ENCODE data around the gene KCNJ18.
"Not testable (repeated sequence)": the region's sequence is repeated elsewhere in the genome, so short reads cannot be mapped to it uniquely, and the experiment has no call there.

The KCNJ18 gene

GRCh38 chr17:21671871-21672270 lies 20.5 kb upstream of the KCNJ18 start:
- DNase-seq: not testable (repeated sequence)

GRCh38 chr17:21673451-21674241 lies 18.7 kb upstream of the KCNJ18 start:
- not testable (repeated sequence) for DNase-seq

- DNase-seq: no peak
Observed at GRCh38 chr17:21674242-21674731, 18.0 kb upstream of the KCNJ18 start.

GRCh38 chr17:21674891-21675738 lies 17.2 kb upstream of the KCNJ18 start:
- not testable (repeated sequence) for DNase-seq

DNA sequence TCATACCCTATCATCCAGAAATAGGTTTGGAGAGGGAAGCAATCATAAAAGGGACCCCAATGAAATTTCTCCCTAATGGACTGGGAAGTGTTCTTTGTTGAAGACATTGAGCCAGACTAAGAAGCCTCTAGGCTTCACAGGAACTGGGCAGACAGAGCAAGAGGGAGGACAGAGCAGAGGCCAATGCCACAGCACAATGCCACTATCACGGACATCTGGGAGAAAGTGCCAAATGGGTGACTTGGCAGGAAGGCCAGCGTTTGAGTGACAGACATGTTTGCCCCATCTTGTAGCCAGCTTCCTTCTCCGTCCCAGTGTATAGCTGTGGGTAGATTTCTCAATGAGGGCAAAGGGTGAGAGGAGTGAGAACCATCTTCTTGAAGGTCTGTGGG lies 16.6 kb upstream of the KCNJ18 start:
- not testable (repeated sequence) for DNase-seq

DNA sequence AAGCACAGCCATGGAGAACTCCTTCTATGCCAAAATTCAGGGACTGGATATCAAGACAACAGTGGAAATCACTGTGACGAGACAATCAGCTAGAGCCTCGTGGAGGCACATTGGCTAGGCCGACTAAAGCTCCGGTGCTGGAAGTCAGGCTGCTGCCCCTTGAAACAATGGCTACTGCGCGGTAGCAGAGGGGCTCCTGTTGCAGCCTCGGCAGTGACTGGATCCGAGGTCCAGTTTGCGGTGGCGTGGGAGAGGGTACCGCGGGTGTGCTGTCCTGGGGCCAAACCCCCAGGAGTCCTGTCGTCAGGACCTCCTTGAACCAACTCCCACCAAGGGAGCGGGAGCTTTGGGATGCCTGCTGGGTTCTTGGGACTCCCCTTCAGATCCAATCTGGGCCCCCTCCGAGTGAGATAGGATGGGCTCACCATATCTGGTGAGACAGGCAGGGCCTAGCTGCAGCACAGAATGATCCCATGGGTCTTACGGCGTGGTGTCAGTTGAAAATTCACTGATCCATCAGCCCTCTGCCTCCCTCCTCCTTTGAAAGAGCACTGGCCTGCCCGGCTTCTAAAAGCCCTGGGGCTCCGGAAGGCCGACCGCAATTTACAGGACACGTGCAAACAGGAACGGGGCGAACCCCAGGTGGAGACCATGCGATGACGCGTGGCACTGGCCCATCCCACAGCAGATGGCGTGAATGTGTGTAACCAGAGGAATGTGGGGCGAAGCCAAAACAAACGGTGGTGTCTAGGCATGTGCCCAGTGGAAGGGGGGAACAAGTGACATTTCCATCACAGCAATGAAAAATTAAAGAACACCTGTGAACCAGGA lies 15.8 kb upstream of the KCNJ18 start:
- no peak for DNase-seq

- no peak for DNase-seq
Observed at GRCh38 chr17:21677126-21677910, 15.0 kb upstream of the KCNJ18 start.

- DNase-seq: no peak
Observed at GRCh38 chr17:21677911-21678310, 14.4 kb upstream of the KCNJ18 start.

DNA sequence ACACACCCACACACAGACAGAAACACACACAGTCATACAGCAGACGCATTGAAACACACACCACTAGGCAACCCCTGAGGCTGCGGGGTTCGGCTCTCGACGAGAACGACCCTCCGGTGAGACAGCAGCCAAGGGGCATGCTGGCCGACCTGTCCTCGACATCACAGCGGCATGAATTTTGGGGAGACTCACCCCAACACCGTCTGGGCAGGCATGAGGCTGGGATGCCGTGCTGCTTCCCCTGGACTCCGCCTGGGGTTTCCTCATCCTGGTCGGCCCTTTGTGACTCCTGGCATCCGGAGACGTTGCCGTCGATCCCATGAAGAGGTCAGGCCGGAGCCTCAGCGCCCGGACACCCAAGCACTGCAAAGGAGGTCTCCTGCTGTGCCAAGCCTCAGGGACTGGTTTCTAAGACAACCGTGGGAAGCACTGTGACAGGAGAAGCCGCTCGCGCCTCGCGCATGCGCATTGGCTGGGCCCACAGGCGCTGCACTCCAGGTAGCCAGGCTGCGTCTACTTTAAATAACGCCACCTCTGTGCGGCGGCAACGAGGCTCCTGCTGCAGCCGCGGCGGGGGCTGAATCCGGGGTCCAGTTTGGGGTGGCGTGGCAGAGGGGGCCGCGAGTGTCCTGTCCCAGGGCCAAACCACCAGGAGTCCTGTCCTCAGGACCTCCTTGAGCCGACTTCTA lies 13.8 kb upstream of the KCNJ18 start:
- DNase-seq: no peak

DNA sequence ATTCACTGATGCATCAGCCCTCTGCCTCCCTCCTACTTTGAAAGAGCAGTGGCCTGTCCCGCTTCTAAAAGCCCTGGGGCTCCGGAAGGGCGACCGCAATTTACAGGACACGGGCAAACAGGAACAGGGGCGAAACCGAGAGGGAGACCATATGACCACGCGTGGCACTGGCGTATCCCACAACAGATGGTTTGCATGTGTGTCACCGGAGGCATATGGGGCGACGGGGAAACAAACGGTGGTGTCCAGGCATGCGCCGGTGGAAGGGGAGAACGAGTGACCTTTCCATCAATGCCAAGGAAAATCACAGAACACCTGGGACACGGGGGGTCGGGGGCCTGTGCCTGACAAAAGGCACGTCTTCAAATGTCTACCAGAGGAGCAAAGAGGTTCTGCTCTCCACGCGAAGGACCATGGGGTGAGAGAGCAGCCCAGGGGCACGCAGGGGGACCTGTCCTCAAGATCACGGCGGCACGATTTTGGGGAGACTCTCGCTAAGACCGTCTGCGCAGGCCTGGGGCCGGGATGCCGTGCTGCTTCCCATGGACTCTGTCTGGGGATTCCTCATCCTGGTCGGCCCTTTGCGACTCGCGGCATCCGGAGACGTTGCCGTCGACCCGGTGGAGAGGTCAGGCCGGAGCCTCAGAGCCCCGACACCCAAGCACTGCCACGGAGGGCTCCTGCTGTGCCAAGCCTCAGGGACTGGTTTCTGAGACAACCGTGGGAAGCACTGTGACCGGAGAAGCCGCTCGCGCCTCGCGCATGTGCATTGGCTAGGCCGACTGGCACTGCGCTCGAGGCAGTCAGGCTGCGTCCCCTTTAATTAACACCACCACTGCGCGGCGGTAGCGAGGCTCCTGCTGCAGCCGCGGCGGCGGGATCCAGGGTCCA lies 12.8 kb upstream of the KCNJ18 start:
- no peak for DNase-seq

- DNase-seq: no peak
Observed at GRCh38 chr17:21680366-21680765, 12.0 kb upstream of the KCNJ18 start.

GRCh38 chr17:21680850-21681351 lies 11.4 kb upstream of the KCNJ18 start:
- not testable (repeated sequence) for DNase-seq

- DNase-seq: not testable (repeated sequence)
Observed at GRCh38 chr17:21681576-21681975, 10.7 kb upstream of the KCNJ18 start.

- not testable (repeated sequence) for DNase-seq
Observed at GRCh38 chr17:21682130-21682529, 10.2 kb upstream of the KCNJ18 start.

DNA sequence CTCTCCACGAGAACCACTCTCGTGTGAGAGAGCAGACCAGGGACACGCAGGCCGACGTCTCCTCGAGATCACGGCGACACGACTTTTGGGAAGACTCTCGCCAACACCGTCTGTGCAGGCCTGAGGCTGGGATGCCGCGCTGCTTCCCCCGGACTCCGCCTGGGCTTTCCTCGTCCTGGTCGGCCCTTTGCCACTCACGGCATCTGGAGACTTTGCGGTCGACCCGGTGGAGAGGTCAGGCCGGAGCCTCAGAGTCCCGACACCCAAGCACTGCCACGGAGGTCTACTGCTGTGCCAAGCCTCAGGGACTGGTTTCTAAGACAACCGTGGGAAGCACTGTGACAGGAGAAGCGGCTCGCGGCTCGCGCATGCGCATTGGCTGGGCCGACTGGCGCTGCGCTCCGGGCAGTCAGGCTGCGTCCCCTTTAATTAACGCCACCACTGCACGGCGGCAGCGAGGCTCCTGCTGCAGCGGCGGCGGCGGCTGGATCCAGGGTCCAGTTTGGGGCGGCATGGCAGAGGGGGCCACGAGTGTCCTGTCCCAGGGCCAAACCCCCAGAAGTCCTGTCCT lies 9.1 kb upstream of the KCNJ18 start:
- not testable (repeated sequence) for DNase-seq

- not testable (repeated sequence) for DNase-seq
Observed at GRCh38 chr17:21683897-21684296, 8.4 kb upstream of the KCNJ18 start.

DNA sequence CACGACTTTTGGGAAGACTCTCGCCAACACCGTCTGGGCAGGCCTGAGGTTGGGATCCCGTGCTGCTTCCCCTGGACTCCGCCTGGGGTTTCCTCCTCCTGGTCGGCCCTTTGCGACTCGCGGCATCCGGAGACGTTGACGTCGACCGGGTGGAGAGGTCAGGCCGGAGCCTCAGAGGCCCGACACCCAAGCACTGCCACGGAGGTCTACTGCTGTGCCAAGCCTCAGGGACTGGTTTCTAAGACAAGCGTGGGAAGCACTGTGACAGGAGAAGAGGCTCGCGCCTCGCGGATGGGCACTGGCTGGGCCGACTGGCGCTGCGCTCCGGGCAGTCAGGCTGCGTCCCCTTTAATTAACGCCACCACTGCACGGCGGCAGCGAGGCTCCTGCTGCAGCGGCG lies 7.9 kb upstream of the KCNJ18 start:
- DNase-seq: not testable (repeated sequence)

GRCh38 chr17:21685061-21685795 lies 7.1 kb upstream of the KCNJ18 start:
- not testable (repeated sequence) for DNase-seq

Measured in OCI-M1 (cell line).